Stimulated activated CD8-positive, alpha-beta memory T cell treated with anti-CD3 and anti-CD28 coated beads, Interleukin-4, amount 100 ng/mL, for 48 hours (primary cell): ENCODE data around the gene PRSS33.

Experiments
- DNase-seq: peaks from one replicate; pipeline ENCODE4 v3.0.0-alpha.2; 2020

PRSS33 gene

GRCh38 chr16:2798723-2799204 lies 11.4 kb upstream of the PRSS33 start:
- DNase-seq: no peak

- no peak for DNase-seq
Observed at GRCh38 chr16:2795395-2796143, 8.2 kb upstream of the PRSS33 start.

DNA sequence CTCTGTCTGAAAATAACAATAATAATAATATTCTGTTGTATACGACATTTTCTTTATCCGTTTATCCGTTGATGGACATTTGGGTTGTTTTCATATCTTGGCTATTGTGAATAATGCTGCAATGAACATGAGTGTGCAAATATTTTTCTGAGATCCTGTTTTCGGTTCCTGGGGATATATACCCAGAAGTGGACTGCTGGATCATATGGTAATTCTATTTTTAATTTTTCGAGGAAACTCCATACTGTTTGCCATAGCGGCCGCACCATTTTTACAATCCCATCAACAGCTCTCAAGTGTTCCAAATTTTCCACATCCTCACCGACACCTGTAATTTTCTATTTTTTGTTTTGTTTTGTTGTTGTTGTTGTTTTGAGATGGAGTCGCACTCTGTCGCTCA lies 5.6 kb upstream of the PRSS33 start:
- DNase-seq: no peak

GRCh38 chr16:2791174-2791573 lies 3.8 kb upstream of the PRSS33 start:
- no peak for DNase-seq

DNA sequence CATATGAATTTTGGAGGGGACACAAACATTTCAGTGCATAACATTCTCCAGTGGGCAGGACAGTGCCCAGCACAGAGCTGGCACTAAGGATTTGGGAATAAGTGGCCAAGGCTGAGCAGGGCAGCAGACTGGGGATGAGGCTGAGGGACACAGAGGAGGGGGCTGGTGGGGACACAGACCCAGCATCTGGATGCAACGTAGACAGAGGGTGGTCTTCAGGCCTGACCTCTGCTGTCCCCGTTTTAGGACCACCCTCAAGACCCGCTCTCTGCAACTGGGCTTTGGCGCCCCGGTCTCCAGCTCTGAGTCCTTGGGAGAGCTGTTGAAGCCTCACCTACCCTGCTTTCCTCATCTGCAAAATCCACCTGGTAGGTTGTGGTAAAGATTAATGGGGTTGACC lies 3.3 kb upstream of the PRSS33 start:
- DNase-seq: no peak

GRCh38 chr16:2787961-2788360 lies 601 bp upstream of the PRSS33 start:
- no peak for DNase-seq

DNA sequence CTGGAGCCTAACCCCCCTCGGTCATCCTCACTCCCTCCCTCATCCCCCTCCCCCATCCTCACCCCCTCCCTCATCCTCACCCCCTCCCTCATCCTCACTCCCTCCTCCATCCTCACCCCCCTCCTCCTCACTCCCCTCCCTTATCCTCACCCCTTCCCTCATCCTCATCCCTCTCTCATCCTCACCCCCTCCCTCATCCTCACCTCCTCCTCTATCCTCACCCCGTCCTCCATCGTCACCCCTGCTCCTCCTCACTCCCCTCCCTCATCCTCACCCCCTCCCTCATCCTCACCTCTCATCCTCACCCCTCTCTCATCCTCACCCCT lies 571 bp downstream of the PRSS33 start:
- DNase-seq: no peak

GRCh38 chr16:2786061-2786825 lies 1.1 kb downstream of the PRSS33 start:
- no peak for DNase-seq

- peak; percentile 64 for DNase-seq
Observed at GRCh38 chr16:2785101-2785991, 2.0 kb downstream of the PRSS33 start.

DNA sequence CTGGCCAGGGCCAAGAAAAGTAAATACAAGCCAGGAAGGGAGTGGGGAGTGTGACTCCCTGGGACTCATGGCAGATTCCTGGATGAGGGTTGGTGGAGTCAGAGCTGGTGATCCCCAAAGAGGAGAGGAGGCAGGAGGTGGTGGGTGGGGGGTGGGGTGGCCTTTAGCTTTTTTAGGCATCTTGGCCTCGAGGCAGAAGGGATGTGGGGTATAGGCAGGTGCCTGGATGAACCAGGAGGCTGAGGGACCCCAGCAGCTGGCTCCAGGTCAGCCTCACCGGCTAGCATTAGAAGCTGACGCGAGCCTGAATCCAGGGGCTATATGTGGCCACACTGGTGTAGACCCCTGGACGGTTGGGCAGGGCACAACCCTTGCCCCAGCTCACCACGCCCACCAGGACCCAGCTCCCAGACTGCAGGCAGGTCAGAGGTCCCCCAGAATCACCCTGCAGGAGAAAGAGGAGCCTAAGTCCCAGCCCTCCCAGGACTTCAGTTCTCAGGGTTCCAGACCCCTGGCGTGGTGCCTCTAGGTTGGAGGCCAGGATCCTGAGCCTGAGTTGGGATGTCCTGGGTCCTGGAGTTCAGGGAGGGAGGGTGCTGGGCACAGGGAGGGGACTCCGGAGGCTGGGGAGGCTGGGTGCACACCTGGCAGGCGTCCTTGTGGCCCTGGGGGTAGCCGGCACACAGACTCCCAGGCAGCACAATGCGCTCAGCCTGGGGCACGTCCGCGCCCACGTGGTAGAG lies 2.8 kb downstream of the PRSS33 start:
- DNase-seq: no peak

DNA sequence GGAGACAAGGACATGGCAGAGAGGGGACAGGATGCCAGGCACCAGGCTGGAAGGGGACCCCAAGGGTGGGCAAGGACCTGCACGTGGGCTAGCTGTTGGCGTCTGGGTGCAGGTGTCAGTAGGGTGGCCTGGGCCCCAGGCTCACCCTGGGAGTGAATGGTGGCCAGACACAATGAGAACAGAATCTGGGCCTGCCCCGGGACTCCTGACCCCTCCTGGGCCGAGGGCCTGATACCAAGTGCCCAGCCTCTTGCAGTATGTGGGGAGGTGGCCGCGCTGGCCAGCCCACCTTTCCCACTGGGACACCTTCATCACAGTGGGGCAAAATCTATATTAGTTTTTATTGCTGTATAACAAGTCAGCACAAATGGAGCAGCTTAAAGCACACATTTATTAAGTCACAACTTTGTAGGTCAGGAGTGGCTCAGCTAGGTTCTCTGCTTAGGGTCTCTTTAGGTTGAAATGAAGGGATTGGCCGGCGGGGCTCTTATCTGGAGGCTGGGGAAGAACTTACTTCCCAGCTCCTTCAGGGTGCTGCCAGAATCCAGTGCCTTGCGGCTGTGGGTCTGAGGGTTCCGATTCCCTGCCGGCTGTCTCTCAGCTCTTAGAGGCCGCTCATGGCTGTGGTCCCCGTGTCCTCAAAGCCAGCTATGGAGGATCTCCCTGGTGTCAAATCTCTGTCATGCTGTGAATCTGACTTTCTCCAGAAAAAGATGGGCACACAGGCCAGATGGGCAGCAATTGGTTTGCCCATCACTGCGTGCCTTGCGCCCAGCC lies 3.6 kb downstream of the PRSS33 start:
- no peak for DNase-seq

DNA sequence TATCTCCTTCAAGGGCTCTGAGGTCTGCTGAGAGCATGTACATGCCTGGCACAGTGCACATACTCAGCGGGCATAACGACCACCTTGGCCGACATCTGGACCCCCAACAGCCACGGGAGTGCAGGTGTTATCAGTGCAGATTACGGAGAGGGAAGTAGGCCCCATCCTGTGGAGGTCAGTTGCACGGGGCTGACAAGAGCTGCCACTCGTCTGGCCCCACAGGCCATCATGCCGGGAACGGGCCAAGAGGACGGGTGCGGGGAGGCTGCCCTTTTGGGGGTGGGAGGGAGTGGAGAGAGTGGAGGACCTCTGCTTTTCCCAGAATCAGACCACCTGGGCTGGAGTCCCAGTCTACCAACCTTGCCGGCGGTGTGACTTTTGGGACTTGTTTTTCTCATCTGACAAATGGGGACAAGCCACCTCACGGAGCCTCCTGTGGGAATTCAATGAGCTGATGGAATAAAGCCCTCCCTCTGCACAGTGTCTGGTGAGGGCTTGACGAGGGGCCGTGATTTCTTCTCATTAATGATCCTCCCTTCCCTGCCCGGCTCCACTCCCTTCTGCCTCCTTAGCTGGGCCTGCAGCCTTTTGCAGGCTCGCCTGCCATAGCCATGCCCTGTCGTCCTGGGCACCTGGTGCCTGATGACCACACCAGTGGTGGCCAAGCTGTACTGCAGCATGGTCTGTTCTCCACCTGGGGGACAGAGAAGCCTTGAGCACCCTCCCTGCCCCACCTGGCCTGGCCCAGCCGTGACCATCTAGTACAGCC lies 4.6 kb downstream of the PRSS33 start:
- DNase-seq: no peak

DNA sequence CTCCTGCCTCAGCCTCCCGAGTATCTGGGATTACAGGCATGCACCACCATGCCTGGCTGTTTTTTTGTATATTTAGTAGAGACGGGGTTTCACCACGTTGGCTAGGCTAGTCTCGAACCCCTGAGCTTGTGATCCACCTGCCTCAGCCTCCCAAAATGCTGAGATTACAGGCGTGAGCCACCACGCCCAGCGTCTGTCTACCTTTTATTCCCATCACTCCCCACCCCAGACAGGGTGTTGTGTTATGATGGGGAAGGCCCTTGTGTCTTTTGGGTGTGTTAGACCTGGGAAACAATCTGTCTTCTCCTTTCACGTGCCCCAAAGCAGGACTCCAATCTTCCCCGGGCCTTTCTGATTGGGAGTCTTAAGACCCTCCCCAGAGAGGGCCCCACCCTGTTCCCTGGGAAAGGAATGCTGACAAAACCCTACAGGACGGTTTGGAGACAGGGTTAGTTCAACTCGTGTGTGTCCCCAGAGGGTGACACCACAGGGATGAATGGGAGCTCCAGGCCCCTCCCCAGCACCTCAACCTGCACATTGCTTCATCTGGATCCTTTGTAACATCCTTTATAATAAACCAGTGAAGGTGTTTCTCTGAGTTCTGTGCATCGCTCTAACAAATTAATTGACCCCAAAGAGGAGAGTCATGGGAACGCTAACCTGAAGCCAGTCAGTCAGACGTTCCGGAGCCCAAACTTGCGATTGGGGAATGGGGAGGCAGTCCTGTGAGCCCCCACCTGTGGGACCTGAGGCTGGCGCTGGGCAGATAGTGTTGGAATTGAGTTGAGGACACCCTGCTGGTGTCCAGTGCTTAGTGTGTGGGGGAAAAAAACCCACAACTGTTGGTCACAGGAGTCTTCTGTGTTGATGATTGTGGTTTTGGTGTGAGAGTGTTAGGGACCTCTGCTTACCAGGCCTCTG lies 7.1 kb downstream of the PRSS33 start:
- no peak for DNase-seq

DNA sequence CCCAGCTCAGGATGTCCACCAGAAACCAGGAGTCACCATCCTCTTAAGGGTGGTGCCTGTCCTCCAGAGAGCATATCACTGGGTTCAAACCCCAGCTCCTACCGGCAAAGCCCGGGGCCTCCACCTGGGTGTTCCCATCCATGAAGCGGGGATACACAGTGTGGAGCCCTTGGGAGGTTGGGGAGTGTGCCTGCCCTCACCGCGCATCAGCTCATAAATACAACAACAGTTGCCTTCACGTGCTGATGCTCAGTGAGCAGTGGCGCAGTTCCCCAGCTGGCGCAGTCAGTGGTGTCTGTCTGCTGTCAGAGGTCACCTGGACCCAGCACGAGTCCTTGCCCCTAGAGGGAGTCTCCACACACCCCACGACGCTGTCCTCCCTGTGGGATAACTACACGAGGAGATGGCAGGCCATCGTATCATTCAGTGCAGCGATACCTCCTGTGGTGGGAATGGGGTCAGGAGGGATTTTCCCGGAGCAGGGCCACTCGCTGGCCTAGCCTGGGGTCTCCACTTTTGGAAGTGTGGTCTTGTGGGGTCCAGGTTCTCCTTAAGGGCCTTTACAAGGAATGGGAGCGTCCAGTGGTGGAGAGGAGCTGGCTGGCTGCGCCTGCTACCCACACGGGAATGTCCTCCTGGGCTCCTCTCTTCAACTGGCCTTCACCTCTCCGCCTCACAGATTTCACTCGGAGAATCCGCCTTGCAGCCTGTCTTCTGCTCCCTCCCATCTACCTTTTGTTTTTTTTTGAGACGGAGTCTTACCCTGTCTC lies 8.0 kb downstream of the PRSS33 start:
- DNase-seq: peak; percentile 22

DNA sequence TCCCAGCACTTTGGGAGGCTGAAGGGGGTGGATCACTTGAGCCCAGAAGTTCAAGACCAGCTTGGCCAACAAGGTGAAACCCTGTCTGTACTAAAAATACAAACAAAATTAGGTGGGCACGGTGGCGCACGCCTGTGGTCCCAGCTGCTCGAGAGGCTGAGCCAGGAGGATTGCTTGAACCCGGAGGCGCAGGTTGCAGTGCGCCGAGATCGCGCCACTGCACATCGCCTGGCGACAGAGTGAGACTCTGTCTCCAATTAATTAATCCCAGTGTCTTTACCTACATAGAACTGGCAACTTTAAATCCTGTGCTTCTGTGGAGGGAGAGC lies 8.8 kb downstream of the PRSS33 start:
- no peak for DNase-seq

- DNase-seq: no peak
Observed at GRCh38 chr16:2777903-2778629, 9.3 kb downstream of the PRSS33 start.

DNA sequence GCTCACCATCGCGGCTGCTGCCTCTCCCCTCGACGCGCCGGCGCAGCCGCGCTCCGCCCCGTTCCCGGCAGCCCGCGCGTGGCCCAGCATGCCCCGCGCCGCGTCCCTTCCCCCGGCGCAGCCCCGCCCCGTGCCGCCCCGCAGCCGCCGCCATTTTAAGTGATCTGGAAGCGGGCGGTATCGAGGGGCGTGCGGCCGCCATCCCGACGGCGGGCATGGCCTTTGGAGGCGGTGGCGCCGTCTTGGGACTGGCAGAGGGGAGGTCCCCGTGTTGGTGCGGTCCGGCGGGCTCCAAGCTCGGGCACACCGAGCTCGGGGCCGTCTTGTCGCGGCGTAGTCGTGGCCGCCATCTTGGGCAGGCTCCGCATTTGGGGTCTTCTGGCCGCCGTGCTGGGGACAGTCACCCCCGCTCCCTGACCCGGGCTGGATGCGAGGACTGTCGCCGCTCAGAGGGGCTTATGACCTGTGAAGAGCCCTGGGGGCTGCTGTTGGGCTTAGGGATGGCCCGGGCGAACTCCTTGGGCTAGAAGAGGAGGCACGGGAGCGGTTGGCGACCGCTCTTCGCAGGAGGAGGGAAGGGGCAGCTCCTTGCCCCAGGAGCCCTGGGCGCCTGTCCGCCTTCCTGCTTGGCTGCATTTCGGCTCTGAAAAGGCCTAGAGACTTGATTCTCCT lies 10.0 kb downstream of the PRSS33 start, which contains the start of gene ELOB:
Gene ELOB, minus strand, starts transcription at position 50 of the 672 bp plus-strand sequence. Its CDS starts 41 bp downstream, at position 9.
- peak; percentile 92 for DNase-seq
